ENCODE data around the gene DGKZ.

Gene DGKZ

DNA sequence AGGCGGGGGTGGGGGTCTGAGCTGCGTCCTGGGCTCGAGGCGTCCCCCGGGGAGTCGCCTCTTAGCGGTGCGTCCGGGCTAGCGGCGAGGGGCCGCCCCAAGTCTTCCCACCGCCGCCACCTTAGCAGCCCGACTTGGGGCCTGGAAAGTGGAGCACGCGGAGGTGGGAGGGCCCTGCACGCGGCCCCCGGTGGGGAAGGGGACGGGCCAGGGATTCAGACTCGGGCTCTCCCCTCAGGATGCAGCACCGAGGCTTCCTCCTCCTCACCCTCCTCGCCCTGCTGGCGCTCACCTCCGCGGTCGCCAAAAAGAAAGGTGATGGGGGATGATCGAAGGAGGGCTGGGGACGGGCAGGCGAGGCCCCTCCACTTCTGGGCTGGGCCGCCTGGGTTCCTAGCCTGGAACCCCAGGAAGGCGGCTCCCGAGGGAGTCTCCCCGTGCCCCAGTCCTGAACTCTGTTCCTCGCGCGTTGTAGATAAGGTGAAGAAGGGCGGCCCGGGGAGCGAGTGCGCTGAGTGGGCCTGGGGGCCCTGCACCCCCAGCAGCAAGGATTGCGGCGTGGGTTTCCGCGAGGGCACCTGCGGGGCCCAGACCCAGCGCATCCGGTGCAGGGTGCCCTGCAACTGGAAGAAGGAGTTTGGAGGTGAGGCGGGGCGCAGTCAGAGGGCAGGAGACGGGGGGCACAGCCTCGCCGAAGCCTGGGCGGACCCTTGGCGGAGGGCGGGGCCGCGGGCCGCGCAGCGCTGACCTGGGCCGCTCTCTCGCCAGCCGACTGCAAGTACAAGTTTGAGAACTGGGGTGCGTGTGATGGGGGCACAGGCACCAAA lies 34.8 kb downstream of the DGKZ start:
- DNase-seq, result no peak

DNA sequence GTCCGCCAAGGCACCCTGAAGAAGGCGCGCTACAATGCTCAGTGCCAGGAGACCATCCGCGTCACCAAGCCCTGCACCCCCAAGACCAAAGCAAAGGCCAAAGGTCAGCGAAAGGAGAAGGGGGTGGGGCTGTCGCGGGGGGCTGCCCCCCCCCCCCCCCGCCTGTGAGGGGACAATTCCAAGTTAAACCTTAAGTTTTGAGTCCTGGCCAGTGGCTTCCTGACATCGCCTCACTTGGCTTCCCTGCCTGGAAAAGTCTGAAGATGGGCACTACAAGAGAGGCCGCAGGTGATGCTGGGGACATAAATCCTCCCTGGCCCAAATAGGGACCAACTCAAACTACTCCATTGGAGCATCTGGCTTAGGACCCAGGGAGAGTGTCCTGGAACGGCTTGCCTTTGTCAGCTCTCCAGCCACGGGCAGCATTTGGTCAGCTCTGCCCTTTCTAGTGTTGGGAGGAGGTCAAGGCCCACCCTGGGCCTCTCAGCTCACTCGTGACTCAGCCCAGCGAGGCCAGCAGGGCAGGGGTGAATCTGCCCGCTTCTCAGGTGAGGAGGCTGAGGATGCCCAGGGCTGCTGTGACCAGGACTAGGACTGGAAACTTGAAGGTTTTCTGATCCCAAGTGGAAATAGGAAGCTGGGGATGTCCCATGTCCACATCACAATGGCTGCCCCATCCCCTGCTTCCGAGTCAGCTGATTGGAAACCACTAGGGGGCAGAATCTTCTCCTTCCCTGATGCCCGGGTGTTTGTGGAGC lies 35.6 kb downstream of the DGKZ start:
- peak; percentile 44 for DNase-seq

DNA sequence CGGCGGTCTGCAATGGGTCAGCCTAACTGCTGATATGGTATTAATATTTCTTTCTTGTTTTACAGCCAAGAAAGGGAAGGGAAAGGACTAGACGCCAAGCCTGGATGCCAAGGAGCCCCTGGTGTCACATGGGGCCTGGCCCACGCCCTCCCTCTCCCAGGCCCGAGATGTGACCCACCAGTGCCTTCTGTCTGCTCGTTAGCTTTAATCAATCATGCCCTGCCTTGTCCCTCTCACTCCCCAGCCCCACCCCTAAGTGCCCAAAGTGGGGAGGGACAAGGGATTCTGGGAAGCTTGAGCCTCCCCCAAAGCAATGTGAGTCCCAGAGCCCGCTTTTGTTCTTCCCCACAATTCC lies 36.1 kb downstream of the DGKZ start:
- DNase-seq, result no peak

DNA sequence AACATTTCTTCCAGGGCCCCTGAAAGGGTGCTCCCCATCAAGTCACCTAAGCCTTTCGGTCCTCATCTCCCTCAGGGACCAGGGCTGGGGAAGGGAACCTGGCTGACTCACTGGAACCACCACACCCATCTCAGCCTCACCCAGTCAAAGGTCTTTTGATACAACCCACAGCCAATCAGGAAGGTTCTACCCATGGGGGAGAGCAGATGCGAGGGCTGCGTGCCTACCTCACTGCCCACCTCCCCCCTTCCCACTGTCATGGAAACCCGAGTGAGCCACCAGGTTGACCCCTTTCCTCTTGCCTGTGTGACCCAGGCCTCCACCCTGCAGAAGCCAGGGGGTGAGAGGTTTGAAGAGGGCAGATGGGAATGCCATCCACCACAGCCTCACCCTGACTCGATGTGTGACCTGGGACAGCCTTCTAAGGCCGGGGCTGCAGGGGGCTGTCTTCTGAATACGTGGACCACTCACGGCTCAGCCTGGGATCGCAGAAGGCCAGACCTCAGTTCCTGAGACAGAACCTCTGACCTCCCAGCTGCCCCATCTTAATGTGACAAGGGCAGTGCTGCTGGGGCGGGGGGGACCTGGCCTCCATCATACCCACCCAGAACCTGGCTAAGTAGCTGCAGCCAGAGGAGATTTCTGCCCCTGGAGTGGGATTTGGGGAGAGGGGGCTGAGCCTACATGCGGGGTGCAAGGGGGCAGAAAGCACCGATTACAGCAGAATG lies 36.9 kb downstream of the DGKZ start:
- DNase-seq, result no peak

DNA sequence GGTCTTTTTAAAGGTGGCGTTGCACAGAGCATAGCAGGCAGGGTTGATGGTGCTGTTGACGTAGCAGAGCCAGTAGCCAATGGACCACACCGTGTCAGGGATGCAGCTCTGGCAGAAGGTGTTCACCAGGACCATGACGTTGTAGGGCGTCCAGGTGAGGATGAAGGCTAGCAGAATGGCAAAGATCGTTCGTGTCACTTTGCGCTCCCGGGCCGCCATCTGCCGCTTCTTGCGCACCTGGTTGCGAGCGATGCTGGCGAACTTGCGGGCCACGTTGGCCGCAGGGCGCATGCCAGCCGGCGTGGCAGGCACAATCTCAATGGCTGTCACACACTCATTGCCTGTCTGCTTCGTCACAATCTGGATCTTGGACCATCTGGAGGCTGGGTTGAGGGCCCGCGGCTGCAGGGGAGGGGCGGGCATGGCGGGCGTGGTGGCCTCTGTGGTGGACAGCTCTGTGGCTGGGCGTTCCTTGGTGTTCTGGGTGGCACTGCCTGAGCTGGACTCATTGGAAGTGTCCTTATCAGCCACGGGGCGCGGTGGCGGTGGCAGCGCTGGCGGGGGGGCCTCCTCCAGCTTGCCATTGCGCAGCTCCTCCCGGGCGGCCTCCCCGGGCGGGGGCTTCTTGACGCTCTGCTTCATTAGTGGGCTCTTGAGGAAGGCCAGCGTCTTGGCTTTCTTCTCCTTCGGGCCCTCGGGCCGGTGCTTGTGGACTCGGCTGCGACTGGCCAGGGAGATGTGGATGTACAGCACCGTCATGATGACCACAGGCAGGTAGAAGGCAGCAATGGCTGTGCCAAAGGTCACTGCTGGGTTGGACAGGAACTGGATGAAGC lies 38.1 kb downstream of the DGKZ start:
- DNase-seq, result no peak

DNA sequence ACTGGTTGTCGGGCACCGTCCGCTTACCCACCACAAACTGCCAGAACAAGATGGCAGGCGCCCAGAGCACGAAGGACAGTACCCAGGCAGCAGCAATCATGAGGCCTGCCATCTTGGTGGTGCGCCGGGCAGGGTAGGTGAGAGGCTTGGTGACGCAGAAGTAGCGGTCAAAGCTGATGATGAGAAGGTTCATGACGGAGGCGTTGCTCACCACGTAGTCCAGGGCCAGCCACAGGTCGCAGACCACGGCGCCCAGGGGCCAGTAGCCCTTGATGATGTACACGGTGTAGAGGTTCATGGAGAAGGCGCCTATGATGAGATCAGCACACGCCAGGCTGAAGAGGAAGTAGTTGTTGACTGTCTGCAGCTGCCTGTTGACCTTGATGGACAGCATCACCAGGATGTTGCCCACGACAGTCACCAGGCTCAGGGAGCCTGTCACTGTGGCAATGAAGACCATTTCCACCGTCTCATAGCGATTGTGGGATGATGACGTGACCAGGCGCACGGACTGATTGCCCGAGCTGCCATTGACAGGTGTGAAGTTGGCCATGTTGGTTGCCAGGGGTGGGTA lies 38.8 kb downstream of the DGKZ start:
- DNase-seq, result no peak

DNA sequence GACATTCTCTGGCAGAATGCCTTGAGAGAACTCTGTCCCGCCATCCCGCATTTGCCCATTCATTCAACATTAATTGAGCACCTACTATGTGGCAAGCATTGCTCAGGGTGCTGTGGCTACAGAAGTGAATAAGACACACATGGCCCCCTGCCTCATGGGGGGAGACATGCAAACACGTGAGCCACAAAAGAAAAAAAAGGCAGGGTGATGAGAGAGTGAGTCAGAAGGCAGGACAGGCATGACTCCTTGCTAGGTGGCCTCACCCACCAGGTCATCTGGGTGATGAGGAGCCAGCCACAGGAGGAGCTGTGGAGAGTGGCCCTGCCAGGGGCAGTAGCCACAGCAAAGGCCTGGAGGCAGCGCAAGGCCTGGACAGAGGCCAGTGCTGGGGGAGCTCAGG lies 39.4 kb downstream of the DGKZ start:
- DNase-seq, result no peak

DNA sequence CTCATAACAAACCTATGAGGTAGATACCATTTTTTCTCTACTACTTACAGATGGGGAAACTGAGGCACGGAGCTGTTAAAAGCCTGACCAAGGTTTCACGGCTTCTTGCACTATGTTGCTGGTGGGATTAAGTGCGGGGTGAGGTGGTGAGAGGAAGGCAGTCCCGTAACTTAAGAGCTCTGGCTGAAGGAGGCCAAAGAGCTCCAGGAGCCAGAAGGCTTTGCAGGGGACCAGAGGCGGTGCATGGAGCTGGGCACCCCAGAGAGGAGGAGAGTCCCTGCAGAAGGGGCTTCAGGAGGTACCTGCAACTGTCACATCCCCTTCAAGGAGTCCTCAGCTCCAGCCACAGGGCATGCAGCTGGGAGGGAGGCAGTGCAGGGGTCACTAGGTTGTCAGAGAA lies 40.2 kb downstream of the DGKZ start:
- no peak for DNase-seq

DNA sequence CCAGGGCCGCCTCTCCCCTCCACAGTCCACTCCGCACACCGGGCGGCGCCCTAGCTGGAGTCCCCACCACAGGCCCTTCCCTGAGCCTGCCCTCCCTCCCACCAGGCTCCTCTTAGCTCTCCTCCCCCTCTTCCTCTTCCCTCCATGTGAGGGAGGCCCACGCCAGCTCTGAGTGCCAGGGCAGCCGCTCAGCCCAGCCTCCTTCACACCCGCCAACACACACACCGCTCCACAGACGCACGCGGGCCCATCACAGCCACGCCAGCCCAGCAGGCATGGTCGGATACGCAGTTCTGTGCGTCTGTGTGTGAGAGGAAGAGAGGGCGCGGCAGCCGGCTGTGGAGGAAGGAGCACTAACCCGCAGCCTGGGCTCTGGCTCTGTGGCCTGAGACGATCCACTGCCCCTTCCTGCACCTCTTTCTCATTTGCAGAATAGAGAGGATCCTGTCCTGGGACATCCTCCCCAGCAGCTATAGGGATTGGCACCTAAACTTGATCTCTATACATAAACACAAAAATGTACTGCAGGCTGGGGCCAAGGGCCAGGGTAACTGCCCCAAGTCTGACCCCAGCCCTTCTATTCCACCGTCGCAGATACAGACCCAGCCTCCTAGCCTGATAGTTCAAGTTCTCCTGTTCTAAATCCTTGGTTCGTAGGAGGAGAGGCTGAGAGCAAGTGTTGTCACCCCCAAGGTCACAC lies 40.8 kb downstream of the DGKZ start:
- DNase-seq, result peak; percentile 47

DNA sequence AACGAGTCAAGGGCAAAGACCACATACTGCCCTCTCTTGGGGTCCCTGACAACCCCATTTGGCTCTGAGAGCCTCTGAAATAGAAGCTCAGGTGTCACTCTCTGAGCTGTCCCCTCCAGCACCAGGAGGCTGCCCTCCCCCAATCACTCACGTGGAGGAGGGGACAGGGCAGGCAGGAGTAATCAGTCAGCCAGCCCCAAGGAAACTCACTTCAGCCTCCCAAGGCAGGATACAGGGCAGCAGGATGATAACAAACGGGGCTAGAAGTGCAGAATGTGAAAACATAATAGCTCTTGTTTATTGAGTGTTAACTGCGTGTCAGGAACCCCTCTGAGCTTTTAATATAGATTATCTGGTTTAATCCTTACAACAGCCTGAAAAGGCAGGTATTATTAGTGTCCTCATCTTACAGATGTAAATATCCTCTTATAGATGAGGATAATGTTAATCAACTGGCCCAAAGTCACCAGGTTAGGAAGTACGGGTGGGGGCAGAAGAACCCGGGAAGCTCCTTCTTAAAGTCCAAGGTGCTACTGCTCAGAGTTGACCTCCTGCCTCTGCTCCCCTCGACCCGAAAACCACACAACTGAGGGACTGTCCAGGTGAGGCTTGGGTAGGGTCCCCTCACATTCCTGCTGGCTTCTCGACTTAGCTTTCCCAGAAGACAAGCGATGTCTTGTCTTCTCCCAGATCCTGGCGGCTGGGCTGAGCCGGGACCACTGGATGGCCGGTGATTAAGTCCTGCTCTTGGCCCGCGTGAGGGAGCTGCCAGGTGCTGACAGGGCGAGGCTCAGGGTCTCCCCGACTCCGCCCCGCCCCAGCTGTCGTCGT lies 41.6 kb downstream of the DGKZ start:
- no peak for DNase-seq

DNA sequence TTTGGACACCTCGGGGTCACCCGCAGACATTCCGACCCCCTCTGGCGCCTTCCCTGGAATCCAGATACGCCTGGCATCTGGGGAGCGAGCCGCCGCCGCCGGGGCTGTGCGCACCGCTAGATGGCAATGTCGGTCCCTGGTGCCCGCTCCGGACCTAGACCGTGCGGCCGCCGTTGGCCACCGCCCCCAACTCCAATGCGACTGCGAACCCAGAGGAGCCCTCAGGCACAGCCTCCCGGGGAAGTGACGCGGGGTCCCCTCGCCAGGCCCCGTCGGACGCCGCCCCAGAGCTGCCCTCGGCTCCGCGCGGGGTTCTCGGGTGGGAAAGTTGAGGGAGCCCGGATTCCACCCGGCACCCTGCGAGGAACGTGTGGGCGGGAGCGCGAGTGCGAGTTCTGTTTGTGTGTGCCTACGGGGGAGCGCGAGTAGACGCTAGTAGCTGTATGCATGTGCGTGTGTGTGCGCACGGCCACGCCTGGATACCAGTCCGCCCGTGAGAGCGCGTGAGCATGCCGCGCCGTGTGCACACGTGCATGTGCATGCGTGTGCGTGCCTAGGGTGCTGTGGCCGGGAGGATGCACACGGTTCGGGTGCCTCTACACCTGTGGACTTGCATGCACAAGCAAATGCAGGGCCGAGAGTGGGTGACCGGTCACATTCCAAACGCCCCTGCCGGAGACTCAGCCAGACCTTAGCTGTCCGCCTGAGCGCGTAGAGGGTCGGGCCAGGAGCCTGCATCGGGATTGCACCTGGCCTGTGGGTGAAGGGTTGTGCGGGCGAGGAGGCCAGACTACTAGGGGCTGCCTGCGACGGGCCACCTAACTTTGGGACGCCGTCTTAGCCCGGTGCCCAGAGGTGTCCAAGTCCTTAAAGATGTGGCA lies 42.4 kb downstream of the DGKZ start:
- DNase-seq, result peak; percentile 80

DNA sequence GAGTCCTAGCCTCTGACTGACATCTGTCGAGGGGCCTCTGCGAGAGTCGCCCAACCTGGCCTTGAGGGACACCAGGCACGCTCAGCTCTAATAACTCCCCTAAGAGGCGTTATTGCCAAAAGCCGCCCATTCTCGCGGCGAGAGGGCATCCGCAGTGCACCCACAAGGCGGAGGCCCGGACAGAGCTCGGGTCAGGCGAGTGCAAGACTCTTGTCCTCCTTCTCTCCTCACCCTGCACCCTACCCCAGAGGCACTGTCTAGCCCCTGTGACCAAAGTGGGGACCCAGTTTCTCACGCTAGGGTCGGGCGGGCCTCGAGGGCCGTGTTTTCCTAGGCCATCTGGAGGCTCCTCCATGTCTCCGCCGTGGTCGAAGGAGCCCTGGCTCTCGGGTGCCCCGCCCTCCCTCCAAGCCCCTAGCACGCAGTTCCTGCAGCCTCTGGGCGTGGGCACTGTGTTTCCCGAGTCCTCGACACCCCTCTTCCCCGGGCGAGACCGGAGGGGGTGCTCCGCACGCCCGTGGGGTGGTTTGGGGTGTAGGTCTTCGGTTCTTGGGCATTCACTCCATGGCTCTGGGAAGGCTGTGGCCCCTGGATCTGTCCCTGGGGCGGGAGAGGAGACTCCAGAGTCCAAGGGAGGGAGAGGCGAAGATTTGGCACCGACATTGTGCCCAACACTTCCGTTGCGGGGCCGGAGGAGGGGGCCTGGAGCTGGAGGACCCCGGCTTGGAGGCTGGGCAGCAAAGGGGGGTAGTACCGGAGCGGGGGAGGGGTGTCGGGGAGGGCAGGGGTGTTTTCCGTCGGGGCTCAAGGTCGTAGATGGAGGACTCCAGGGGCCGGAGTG lies 43.3 kb downstream of the DGKZ start:
- DNase-seq, result no peak

DNA sequence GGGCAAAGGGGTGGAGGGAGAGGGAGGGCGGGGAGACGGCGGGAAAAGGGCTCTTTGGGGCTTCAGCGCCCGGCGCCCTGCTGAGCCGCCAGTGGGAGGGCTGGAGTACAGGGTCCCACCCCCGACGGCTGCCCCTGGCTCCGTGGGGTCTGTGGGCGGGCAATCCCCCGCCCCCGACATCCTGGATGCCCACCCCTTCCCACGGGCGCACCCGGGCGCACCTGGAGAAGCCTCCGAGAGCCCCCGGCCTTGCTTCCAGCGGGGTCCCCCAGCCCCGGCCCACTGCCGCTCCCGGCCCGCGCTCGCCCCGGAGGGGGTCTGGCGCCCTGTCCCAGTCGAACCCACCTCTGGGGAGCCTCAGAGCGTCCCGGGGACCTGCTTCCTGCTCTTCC lies 43.9 kb downstream of the DGKZ start:
- DNase-seq, result no peak

DNA sequence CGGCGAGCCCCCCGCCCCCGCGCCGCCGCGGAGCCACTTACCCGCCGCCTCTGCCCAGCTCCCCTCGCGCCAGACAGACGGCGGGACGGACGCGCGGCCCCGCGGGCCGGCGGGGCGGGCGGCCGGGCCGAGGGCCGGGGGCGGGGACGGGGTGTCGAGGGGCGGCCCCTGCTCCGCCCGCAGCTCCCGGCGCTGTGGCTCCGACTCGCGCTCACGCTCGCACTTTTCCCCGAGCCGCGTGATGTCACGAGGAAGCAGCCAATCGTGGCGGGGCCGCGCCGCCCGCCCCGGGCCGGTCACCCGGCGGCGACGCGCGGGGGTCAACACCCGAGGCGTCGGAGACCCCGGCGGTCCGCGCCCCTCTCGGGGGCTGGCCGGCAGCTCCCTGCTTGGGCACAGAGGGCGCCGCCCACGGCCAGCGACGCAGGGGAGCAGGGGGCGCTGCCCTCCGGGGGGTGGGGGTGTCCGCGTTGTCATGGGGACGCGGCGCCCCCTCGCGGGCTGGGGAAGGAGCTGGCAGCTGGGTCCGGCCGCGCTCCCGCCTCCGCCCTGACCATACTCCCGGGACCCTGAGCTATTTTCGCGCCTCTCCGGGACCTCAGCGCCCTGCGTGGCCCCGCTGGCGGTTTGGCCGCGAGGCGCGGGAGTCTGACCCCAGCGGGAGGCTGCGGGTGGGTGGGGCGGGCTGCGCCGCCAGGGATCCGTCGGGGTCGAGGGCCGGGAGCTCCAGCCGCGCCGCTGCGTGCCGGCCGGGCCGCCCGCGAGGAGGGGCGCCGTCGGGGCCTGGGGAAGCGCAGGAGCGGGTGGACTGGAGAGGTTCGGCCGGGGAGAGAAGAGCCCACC lies 44.5 kb downstream of the DGKZ start, which contains the start of gene CHRM4:
Gene CHRM4, minus strand, starts transcription at position 199 of the 843 bp plus-strand sequence. CDS start 5,219 bp downstream, outside the sequence.
- peak; percentile 48 for DNase-seq

DNA sequence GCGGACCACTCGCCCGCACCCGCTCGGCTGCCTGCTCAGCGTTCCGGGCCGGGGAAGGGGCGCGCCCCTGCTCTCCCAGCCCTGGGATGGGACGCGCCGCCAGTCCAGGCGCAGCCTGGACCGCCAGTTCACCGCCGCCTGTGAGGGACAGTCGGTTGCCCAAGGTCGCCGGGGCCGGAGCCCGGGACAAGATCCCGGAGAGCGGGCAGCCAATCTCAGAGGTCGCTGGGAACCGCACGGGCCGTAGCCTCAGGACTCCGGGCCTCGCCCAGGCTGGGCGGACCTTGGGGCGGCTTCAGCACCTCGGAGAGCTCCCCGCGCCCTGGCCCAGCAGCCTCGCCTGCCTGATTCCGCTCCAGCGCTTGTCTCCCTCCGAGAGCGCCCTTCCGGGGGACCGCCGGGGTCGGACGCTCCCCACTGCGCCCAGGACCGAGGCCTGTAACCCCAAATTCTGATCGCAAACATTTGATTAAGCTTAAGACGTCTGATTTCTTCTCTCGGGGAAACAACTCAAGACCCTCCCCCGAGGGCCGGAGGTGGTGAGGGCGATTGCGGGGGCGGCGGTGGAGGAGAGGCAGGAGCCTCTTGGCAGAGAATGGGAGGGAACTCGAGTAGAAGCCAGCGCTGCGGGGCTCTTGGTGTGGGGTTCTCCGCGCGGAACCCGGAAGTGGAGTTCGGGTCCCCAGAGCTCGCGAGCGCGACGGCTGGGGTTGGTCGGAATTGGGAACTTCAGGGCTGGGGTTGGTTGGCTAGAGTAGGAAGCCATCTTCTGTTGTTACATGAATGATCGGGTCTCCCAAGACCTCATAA lies 45.4 kb downstream of the DGKZ start:
- peak; percentile 90 for DNase-seq

DNA sequence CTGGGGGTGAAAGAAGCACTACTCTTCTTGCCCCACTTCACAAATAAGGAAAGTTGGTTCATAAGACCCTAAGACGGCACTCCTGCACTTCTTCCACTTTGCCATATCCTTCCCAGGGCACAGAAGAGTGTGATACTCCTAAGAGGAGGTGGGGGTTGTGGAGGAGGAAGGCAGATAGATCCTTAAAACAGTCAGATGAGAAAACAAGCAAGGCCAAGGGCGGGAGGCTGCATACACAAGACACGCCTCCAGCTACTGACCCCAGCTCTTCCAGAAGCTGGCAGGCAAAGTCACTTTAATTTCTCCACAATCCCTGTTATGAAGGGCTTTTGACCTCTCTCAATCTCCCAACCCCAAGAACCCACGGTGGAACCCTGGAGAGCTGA lies 46.0 kb downstream of the DGKZ start:
- no peak for DNase-seq

DNA sequence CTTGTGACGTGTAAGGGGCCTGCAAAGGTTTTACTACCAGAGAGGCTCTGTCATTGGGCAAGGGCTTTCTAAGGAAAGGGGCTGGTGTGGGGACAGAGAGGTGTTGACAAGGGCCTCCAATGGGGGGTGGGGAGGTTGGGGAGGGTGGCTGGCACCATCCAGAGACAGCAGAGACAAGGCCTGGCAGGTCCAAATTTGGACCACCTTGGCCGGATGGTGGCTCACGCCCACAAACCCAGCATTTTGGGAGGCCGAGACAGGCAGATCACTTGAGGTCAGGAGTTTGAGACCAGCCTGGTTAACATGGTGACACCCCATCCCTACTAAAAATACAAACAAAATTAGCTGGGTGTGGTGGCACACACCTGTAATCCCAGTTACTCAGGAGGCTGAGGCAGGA lies 46.5 kb downstream of the DGKZ start:
- no peak for DNase-seq
